GM19328 (cell line): ENCODE measurements around the gene NMBR.
"Not testable (repeated sequence)": the region's sequence is repeated elsewhere in the genome, so short reads cannot be mapped to it uniquely, and the experiment has no call there.

Experiments
- ATAC-seq: cut with Tn5 transposase; IDR thresholded peaks from one replicate; pipeline ENCODE4 v1.9.1; 2021; ENCODE audit warnings: mild to moderate bottlenecking, moderate library complexity; ENCODE audit not compliant: unreplicated experiment

NMBR gene

DNA sequence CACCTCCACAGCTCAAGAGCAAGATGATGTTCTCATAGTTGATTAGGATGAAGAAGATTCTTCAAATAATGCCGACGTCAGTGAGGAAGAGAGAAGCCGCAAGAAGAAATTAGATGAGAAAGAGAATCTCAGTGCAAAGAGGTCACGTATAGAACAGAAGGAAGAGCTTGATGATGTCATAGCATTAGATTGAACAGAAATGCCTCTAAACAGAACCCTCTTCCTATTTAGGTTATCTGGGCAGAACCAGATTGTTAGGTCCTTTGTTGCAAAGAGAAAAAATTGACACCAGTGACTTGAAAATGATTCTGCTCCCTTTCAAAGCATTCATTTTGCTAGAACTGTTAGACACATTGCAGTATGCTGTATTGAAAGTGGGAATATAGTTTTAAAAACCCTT lies 84.1 kb downstream of the NMBR start:
- ATAC-seq: not testable (repeated sequence)

DNA sequence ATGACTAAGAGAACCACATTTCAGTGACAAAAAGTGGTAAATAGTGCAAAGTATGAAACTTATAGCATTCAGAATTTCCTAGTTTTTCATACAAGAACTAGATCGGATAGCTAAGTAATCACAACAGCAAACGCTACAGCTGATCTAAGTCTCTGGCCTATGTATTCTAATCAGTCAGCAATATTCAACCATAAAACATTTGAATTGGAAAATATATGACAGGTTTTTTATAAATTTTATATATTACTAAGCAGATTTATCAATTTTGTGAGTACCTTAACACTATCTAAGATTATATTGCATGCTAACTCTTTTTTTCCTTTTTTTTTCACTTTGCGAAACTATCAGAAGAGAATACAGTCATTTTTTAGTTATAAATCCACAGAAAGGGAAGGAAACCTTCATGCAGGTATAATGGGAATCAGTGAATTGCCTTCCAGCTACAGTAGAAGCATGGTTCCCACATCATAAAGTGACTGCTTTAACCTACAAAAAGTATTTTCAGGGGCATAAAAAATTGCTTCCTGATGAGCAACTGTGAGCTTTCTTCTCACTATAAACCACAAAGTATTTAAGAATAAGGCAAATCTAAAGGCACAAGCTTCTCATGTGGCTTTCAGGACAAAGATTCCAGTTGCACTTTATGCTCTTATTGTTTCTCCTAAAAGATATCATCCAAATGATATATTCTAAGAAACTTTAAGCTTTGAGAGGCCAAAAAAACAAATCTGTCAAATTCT lies 88.2 kb downstream of the NMBR start:
- ATAC-seq: no peak

DNA sequence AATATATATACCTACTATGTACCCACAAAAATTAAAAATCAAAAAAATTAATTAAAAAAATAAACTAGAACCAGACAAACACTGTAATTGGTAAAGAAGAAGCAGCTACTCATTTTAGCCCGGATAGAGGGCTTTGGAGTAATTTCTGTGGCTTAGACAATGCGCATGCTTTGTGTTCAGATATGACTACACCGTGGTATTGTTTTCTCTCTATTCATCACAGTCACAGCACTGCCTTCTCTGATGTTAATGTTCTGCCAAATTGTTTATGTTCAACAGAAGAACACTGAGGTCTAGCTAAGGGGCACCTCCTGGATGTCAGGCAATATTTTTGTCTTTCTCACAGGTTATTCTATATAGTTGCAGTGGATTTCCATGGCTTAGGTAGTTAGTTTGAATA lies 91.7 kb downstream of the NMBR start:
- ATAC-seq: no peak

DNA sequence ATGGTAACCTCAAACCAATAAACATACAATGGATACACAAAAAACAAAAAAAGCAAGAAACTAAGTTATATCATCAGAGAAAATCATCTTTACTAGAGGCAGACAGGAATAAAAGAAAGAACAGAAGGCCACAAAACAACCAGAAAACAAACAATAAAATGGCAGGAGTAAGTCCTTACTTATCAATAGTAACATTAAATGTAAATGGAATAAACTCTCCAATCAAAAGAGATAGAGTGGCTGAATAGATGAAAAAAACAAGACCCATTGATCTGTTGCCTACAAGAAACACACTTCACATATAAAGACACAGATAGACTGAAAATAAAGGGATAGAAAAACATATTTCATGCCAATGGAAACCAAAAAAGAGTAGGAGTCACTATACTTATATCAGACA lies 95.5 kb downstream of the NMBR start:
- ATAC-seq: no peak

DNA sequence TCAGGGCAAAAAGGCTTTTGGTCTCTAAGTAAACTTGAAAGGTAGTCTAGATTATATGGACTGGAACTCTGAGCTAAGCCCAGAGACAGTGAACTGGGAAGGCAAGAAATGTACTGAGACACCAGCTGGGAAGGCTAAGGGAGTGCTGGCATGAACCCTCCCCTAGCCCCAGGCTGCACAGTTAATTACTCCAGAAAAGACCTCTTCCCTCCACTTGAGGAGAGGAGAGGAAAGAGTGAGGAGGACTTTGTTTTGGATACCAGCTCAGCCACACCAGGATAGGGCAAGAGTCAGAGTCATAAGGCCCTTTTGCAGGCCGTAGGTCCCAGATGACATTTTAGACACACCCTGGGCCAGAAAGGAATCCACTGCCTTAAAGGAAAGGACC lies 98.3 kb downstream of the NMBR start:
- no peak for ATAC-seq

DNA sequence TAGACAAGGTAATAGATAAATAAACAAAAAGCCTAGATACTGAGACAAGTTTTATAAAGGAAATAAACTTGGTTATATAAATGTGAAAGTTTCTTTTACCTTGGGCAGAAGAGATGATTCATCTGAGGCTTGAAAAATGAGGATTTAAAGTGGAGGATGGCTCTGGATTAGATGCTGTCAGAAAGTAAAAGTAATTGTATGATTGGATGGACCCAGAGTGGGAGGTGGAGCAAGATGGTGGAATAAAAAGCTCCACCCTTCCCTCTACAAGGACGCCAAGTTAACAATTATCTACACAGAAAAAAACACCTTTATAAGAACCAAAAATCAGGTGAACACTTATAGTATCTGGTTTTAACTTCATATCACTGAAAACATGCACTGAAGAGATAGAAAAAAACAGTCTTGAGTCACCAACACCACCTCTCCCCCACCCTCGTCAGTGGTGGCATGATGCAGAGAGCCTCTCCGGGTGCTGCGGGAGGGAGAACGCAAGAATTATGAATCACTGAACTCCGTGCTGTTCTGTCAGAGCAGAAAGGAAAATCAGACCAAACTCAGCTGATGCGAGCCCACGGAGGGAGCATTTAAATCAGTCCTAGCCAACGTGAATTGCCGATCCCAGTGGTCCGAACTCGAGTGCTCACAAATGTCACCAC lies 98.9 kb downstream of the NMBR start:
- no peak for ATAC-seq

DNA sequence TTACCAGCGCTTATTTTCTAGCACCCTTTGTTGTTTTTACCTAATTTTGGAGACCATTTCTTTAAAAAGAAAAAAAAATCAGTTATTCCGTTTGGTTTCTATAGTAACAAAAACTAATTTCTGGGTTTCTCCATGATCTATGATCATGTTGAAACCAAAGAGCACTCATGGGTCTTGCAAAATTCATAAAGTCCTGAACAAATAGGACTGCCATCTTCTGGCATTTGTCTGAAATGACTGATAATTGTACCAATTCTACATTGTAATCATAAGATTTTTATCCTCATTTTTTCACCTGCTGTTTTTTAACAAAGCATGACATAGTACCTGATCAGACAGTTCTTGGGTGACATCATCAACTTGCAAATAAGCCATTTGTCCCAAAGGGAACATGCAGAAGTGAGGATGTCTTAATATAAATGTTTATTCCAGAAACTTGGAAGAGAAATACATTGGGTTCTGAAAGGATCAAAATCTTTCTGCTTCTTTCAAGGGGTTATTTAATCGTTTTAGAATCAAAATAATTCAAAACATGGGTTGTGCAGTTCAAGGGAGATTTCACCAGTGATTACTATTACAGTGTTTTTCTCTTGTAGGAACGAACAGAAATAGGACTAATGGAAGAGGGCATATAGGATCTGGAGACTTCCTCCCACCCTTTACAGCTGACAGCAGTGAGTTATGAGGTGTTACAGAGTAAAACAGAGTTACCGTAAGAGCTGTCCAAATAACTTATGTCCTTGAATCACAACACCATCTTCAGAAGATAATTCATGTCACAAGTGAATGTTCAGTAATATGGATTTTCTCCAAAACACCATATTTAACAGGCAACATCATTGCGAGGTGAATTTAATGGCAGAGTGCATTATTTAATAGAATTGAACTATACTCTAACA lies 101.3 kb downstream of the NMBR start:
- no peak for ATAC-seq

DNA sequence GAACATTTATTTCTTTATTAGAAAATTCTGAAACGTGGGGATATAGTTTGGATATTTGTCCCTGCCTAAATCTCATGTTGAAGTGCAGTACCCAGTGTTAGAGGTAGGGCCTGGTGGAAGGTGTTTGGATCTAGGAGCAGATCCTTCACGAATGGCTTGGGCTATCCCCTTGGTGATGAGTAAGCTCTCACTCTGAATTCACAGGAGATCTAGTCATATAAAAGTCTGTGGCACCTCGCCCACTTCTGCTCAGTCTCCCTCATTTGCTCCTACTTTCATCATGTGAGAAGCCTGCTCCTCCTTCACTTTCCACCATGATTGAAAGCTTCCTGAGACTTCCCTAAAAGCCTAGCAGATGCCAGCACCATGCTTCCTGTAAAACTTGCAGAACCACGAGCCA lies 111.0 kb downstream of the NMBR start:
- no peak for ATAC-seq

DNA sequence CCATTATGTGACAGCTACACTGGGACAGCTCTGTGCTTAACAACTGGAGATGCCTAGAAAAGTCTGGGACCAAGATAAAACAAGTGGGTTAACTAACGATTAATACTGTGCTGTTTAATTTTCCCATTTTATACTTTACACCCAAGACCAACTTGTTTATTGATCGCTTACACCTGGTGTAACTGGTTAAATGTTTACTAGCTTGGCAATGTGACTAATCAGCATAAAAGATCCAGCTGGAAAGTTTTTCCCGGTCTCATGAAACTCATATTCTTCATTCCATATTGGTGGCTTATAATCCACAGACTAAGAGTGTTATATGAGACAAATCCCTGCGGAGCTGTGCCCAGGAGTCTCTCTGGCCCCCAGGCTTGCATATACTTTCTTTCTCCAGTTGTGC lies 115.9 kb downstream of the NMBR start:
- ATAC-seq: no peak

DNA sequence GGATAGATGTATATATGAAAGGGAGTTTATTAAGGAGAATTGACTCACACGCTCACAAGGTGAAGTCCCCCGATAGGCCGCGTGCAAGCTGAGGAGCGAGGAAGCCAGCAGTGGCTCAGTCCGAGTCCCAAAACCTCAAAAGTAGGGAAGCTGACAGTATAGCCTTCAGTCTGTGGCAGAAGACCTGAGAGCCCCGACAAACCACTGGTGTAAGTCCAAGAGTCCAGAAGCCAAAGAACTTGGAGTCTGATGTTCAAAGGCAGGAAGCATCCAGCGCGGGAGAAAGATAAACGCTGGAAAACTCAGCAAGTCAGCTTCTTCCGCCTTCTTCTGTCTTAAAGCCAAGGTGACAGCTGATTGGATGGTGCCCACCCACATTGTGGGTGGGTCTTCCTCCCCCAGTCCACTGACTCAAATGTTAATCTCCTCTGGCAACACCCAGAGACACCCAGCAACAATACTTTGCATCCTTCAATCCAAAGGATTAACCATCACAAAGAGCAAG lies 116.8 kb downstream of the NMBR start:
- no peak for ATAC-seq

DNA sequence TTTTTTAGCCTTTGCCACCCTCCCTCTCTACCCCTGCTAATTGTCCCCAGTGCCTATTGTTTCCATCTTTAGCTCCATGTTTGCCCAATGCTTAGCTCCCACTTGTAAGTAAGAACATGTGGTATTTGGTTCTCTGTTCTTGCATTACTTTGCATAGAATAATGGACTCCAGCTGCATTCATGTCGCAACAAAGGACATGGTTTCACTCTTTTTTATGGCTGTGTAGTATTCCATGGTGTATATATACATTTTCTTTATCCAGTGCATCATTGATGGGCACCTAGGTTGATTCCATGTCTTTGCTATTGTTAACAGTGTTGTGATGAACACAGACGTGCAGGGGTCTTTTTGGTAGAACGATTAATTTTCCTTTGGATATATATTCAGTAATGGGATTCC lies 118.4 kb downstream of the NMBR start:
- no peak for ATAC-seq

DNA sequence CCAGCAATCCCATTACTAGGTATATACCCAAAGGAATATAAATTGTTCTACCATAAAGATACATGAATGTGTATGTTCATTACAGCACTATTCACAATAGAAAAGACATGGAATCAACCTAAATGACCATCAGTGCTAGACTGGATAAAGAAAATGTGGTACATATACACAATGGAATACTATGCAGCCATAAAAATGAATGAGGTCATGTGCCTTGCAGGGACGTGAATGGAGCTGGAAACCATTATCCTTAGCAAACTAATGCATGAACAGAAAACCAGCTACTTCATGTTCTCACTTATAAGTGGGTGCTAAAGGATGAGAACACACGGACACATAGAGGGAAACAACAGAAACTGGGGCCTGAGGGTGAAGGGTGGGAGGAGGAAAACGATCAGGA lies 119.1 kb downstream of the NMBR start:
- not testable (repeated sequence) for ATAC-seq

DNA sequence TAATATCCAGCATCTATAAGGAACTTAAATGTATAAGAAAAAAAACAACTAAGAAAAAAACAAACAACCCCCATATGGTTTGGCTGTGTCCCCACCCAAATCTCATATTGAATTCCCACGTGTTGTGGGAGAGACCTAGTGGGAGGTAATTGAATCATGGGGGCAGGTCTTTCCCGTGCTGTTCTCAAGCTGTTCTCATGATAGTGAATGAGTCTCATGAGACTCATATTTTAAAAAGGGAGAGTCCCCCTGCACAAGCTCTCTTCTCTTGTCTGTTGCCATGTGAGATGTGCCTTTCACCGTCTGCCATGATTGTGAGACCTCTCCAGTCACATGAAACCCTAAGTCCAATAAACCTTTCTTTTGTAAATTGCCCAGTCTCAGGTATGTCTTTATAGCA lies 119.8 kb downstream of the NMBR start:
- no peak for ATAC-seq

DNA sequence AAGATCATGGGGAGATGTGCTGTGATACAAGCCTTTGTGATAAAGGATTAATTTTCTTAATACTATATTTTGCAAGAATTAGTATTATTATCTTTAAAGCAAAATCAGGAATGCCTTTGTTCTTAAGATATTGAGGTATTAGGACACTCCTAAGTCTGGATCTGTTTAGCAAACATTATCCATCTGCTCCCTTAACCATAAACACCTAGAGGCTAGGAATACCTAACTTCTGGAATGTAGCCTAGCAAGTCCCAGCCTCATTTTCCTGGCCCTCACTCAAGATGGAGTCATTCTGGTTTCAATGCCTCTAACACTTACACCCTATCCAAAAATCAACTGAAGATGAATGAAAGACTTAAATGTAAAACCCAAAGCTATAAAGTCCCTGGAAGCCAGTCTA lies 120.5 kb downstream of the NMBR start:
- no peak for ATAC-seq
